Chondrocyte (in vitro differentiated cells): ENCODE measurements around the gene TTLL3. TPM values are rescaled to one million over a fixed set of nuclear protein-coding genes. Genes with fewer than 3 reads are reported as not detected.

Experiments used
- DNase-seq: peaks from one replicate; pipeline ENCODE4 v3.0.0; 2021; ENCODE audit warnings: mixed read lengths, low spot score
- H3K27ac Mint-ChIP-seq: one replicate; pipeline ENCODE4 v1.8.0; 2021; ENCODE audit warnings: mild to moderate bottlenecking, moderate library complexity, mixed read lengths; ENCODE audit not compliant: unreplicated experiment
- H3K27me3 Mint-ChIP-seq: 2 replicates; pipeline ENCODE4 v1.8.0; 2021; ENCODE audit warnings: low read depth, mixed read lengths
- H3K36me3 Mint-ChIP-seq: 2 replicates; pipeline ENCODE4 v1.8.0; 2021; ENCODE audit warnings: low read depth, mixed read lengths
- H3K4me1 Mint-ChIP-seq: 2 replicates; pipeline ENCODE4 v1.8.0; 2021; ENCODE audit warnings: low read depth, mild to moderate bottlenecking, mixed read lengths
- H3K4me3 Mint-ChIP-seq: one replicate; pipeline ENCODE4 v1.8.0; 2021; ENCODE audit warnings: mild to moderate bottlenecking, moderate library complexity, mixed read lengths; ENCODE audit not compliant: unreplicated experiment
- H3K9me3 Mint-ChIP-seq: 2 replicates; pipeline ENCODE4 v1.8.0; 2021; ENCODE audit warnings: low read depth, mixed read lengths
- total RNA-seq: library from RNA; stranded (reverse); gene quantifications from 3 replicates; pipeline ENCODE4 v1.2.1, GENCODE V29; 2021
- TF ChIP-seq, protein P1 (sequence below): fragments of 200-600 bp; sonication (generic); IDR thresholded peaks from 2 replicates; pipeline ENCODE4 v1.5.0; 2021; ENCODE audit warnings: antibody characterized with exemption, mild to moderate bottlenecking, moderate library complexity

TTLL3 gene
- total RNA-seq, 1 donor from 2014 or later, result 38.7 TPM

DNA sequence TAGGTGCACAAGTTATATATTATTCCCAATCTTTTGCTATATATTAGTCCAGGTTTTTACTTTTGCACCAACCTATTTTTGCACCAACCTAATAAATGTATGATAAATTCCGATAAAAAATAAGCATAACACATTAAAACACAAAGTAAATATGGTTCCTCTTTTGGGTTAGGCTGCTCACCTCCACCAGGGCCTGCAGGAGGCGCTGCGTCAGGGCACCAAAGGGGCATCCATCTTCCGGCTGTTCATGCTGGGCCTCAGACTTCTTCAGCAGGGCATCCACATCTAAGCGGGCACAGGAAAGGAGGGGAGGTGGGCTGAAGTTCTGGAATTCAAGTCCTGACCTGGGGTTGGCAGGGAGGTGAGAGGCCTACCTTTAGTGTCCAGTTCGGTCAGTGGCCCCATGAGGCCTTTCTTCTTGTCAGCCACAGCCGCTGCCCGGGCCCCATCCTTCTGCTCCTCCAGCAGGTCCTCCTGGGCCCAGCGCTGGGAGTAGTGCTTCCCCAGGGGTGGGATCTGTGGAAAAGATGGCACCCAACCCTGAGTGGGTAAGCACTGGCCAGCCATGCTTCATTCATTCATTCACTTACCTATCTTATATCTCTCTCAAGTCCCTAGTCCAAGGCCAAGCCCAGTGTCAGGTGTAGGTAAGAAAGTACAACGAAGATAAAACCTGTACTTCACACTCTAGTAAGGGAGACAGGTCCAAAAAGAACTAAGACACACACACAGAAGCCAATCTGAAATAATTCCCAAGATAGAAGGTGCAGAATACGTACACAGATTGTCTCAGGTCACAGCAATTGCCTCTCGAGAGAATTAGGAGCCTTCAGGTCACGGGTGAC is 23.0 kb upstream of the TTLL3 start:
- Mint-ChIP-seq H3K27me3 (no peaks in the 10 kb centered on the region), H3K27ac (no peak overlapping the region), H3K4me3 (no peak overlapping the region), H3K4me1 (peaks cover 35% of the 10 kb centered on the region), H3K36me3 (peaks cover 23% of the 10 kb centered on the region), H3K9me3 (no peaks in the 10 kb centered on the region)
- no peak for DNase-seq
- TF ChIP-seq, protein P1, sequence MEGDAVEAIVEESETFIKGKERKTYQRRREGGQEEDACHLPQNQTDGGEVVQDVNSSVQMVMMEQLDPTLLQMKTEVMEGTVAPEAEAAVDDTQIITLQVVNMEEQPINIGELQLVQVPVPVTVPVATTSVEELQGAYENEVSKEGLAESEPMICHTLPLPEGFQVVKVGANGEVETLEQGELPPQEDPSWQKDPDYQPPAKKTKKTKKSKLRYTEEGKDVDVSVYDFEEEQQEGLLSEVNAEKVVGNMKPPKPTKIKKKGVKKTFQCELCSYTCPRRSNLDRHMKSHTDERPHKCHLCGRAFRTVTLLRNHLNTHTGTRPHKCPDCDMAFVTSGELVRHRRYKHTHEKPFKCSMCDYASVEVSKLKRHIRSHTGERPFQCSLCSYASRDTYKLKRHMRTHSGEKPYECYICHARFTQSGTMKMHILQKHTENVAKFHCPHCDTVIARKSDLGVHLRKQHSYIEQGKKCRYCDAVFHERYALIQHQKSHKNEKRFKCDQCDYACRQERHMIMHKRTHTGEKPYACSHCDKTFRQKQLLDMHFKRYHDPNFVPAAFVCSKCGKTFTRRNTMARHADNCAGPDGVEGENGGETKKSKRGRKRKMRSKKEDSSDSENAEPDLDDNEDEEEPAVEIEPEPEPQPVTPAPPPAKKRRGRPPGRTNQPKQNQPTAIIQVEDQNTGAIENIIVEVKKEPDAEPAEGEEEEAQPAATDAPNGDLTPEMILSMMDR, result peak; percentile 74

DNA sequence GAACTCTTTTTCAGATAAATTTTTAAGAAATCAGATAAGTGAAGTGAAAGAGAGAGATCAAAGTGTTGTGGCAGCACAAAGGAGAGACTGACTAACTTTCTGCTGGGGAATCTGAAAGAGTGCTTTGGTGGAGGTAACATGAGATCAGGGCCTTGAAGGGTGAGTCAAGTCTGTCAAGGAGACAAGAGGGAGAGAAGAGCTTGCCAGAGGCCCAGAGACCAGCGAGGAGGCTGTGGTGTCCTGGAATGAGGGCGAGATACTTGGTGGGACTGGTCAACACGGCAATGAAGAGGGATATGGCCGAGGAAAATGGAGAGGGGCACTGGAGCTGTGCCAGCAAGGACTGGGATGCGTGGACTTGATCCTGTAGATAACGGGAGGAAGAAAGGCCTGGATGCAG is 22.3 kb upstream of the TTLL3 start:
- TF ChIP-seq, protein P1, result no peak
- H3K36me3 Mint-ChIP-seq, result peaks cover 19% of the 10 kb centered on the region
- DNase-seq, result no peak
- no peak overlapping the region for H3K27ac Mint-ChIP-seq
- no peaks in the 10 kb centered on the region for H3K9me3 Mint-ChIP-seq
- H3K4me1 Mint-ChIP-seq, result peaks cover 36% of the 10 kb centered on the region
- no peak overlapping the region for H3K4me3 Mint-ChIP-seq
- H3K27me3 Mint-ChIP-seq, result no peaks in the 10 kb centered on the region

GRCh38 chr3:9791127-9791526 is 18.9 kb upstream of the TTLL3 start:
- no peaks in the 10 kb centered on the region for H3K27me3 Mint-ChIP-seq
- H3K4me3 Mint-ChIP-seq, result peak overlapping the region; percentile 94
- H3K4me1 Mint-ChIP-seq, result peaks cover 42% of the 10 kb centered on the region
- no peaks in the 10 kb centered on the region for H3K9me3 Mint-ChIP-seq
- peak overlapping the region; percentile 2 for H3K27ac Mint-ChIP-seq
- peaks cover 22% of the 10 kb centered on the region for H3K36me3 Mint-ChIP-seq
- TF ChIP-seq, protein P1, result no peak
- DNase-seq, result no peak

DNA sequence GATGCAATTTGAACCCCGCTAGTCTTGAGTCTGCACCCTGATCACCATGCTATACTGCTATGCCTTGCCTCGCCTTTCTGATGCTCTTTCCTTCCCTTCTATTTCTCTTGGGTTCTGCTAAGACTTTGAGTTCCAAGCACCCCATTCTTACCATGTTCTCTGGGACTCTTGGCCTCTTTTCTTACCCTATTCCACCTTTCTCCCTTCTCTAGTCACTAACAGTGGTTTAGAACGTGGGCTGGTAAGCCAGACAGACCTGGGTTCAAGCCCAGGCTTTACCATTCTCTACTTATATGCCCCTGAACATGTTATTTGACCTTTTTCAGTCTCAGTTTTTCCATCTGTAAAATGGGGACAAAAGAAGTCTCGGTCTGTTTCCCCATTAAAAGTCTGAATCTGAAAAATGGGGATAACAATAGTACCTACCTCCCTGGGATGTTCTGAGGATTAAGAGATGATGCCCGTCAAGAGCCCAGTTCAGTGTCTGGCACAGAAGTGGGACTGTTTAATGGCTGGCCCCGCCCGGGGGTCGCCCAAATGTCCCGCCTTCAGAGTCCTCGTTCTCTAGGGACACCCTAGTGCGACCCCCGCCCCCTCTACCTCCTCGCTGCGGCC is 18.2 kb upstream of the TTLL3 start:
- Mint-ChIP-seq H3K27ac (peak overlapping the region; percentile 100), H3K4me1 (peaks cover 38% of the 10 kb centered on the region), H3K9me3 (no peaks in the 10 kb centered on the region), H3K27me3 (no peaks in the 10 kb centered on the region), H3K4me3 (peak overlapping the region; percentile 94), H3K36me3 (peaks cover 16% of the 10 kb centered on the region)
- no peak for DNase-seq
- TF ChIP-seq, protein P1, result no peak

DNA sequence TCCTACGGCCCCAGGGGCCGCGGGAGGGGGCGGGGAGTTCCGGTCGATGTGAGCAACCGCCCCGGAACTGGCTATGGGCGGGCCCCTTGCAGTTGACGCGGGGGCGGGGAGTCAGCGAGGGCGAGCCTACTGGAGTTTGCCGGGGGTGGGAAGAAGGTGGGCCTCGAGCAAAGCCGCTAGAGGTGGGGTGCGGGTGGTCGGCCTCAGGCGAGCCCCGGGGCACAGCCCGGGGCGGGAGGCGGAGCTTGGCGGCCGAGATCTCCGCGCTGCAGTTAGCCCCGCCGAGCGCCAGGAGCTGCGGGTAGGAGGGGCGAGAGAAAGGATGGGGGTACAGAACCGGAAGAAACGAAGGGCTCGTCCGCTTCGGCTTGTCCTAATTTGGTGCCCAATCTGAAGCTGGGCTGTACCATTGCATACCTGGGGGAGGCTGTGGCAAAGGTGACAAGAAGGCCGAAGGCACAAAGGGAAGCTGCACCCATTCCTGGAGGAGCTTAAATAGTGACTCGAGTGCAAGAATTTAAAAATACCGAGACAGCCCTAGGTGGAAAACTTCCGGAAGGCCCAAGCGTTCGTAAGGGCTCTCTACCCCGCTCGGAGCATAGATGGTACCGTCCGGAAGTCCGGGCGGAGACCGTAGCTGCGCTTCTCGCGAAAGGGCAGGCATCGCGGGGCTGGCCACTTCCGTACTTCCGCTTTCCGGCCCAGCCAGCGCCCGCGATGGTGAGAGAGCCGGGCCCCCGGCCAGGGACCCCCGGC is 17.5 kb upstream of the TTLL3 start, which contains the start of the genes ARPC4 and TADA3:
TSS of gene ARPC4 (plus strand) at position 678 of the 756 bp plus-strand sequence. CDS start at position 718, 40 bp downstream.
TSS of gene TADA3 (minus strand) at position 69 of the 756 bp plus-strand sequence. CDS start 1,007 bp downstream, outside the sequence.
- Mint-ChIP-seq H3K36me3 (peaks cover 16% of the 10 kb centered on the region), H3K27me3 (no peaks in the 10 kb centered on the region), H3K4me1 (peaks cover 38% of the 10 kb centered on the region), H3K27ac (peak within 1 kb of the TSS; percentile 100), H3K9me3 (no peaks in the 10 kb centered on the region), H3K4me3 (peak within 1 kb of the TSS; percentile 94)
- TF ChIP-seq, protein P1, result peak; percentile 8
- DNase-seq, result peak; percentile 96
